Peyer's patch (tissue), 4 donors: ENCODE results near the gene GMPPA.

Source experiments
- CTCF ChIP-seq, 6 experiments: fragments of 450-650 bp in 4 of 6; fragments of 200-600 bp in 2 of 6; sonication (generic) in 1 of 6; IDR thresholded peaks; one replicate each; pipeline ENCODE4 v1.5.1; 2017 to 2019; ENCODE audit warnings: antibody characterized with exemption in 6 of 6, mild to moderate bottlenecking in 3 of 6, moderate library complexity in 1 of 6
- POLR2A ChIP-seq, 2 donors: fragments of 450-650 bp; IDR thresholded peaks; one replicate each; pipeline ENCODE4 v1.5.1; 2017; ENCODE audit warnings: antibody characterized with exemption in 2 of 2, mild to moderate bottlenecking in 2 of 2, moderate library complexity in 2 of 2

GRCh38 chr2:219527076-219527394 lies 28.3 kb downstream of the GMPPA start:
- TF ChIP-seq POLR2A (IDR thresholded peaks at IDR 0.05): no peak
- TF ChIP-seq CTCF (IDR thresholded peaks at IDR 0.05): no peak
